Uterus (tissue), 2 donors: ENCODE measurements around the gene NDUFA11.

Experiments
- POLR2A ChIP-seq, 2 donors: fragments of 450-650 bp; IDR thresholded peaks; one replicate each; pipeline ENCODE4 v1.6.1; 2016; ENCODE audit warnings: antibody characterized with exemption in 2 of 2, mild to moderate bottlenecking in 1 of 2, moderate library complexity in 1 of 2
- TF ChIP-seq, protein P1 (sequence below), 4 experiments: fragments of 200-600 bp in 2 of 4; fragments of 450-650 bp in 2 of 4; sonication (generic) in 2 of 4; IDR thresholded peaks; one replicate each; pipeline ENCODE4 v1.5.1; 2016 to 2019; ENCODE audit warnings: antibody characterized with exemption in 4 of 4, mild to moderate bottlenecking in 2 of 4, moderate library complexity in 1 of 4

DNA sequence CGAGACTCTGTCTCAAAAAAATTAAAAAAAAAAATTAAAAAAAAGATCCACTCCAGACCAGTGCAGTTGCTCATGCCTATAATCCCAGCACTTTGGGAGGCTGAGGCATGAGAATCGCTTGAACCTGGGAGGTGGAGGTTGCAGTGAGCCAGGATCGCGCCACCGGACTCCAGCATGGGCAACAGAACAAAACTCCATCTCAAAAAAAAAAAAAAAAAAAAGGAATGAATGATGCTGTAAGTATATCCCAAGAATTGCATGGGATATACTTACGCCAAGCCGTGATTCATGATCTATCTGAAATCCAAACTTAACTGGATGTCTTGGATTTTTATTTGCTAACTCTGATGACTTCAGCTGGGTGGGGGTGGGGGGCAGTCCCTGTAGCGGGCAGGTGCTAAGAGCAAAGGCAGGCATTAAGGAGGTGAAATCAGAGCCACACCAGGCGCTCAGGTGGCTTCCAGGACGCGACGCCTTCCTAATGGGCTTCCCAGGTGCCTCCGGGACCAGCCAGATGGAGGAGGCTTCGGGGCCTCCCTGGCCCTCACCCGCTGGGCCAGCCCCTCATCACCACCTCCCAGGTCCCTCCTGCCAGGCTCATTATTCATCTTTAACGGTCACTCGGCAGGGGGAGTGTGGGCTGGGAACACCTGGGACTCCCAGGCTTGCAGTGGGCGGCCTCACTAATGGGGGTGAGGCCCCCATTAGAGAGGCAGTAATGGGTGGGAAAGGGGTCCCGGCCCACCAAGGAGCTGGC is 21.9 kb downstream of the NDUFA11 start:
- TF ChIP-seq, protein P1, sequence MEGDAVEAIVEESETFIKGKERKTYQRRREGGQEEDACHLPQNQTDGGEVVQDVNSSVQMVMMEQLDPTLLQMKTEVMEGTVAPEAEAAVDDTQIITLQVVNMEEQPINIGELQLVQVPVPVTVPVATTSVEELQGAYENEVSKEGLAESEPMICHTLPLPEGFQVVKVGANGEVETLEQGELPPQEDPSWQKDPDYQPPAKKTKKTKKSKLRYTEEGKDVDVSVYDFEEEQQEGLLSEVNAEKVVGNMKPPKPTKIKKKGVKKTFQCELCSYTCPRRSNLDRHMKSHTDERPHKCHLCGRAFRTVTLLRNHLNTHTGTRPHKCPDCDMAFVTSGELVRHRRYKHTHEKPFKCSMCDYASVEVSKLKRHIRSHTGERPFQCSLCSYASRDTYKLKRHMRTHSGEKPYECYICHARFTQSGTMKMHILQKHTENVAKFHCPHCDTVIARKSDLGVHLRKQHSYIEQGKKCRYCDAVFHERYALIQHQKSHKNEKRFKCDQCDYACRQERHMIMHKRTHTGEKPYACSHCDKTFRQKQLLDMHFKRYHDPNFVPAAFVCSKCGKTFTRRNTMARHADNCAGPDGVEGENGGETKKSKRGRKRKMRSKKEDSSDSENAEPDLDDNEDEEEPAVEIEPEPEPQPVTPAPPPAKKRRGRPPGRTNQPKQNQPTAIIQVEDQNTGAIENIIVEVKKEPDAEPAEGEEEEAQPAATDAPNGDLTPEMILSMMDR (IDR thresholded peaks at IDR 0.05), result no peak
- no peak for TF ChIP-seq POLR2A (IDR thresholded peaks at IDR 0.05)
